Thyroid gland (tissue), 4 donors: Measurements from ENCODE around the gene SYNJ2.

Source experiments
- CTCF ChIP-seq, 6 experiments: fragments of 200-600 bp in 3 of 6; fragments of 450-650 bp in 3 of 6; sonication (generic) in 3 of 6; IDR thresholded peaks; one replicate each; pipeline ENCODE4 v1.5.1; 2016 to 2019; ENCODE audit warnings: antibody characterized with exemption in 6 of 6, mild to moderate bottlenecking in 2 of 6, inconsistent platforms in 1 of 6, moderate library complexity in 1 of 6
- POLR2A ChIP-seq, 2 donors: fragments of 450-650 bp; IDR thresholded peaks; one replicate each; pipeline ENCODE4 v1.6.1; 2017; ENCODE audit warnings: antibody characterized with exemption in 2 of 2, mild to moderate bottlenecking in 2 of 2, moderate library complexity in 1 of 2

GRCh38 chr6:158032354-158032733 lies 50.7 kb downstream of the SYNJ2 start:
- no peak for TF ChIP-seq CTCF (IDR thresholded peaks at IDR 0.05)
- no peak for TF ChIP-seq POLR2A (IDR thresholded peaks at IDR 0.05)
